Cardiac septum (tissue), 1 donor: ENCODE measurements around the gene RABGAP1L. TPM values are rescaled to one million over a fixed set of nuclear protein-coding genes. Genes with fewer than 3 reads are reported as not detected.
"Not testable (repeated sequence)": the region's sequence is repeated elsewhere in the genome, so short reads cannot be mapped to it uniquely, and the experiment has no call there.

ENCODE experiments used
- DNase-seq: peaks from one replicate; pipeline ENCODE4 v3.0.0-alpha.2; 2020; ENCODE audit warnings: low spot score
- intact Hi-C: fragments of 100-400 bp; cut with DNase I; formaldehyde crosslinking; loops from one replicate; pipeline ENCODE4 v1.14.0; 2022
- total RNA-seq: library from RNA; stranded (reverse); fragmentation: NEBNext Ultra II Directional; extraction: Animal tissue kit (Norgen Biotek cat#: 25700); gene quantifications from one replicate; pipeline ENCODE4 v1.2.1, GENCODE V29; 2021
- donor health status: DM: no; HTN: no; CAD: no.

Gene RABGAP1L
- total RNA-seq, 1 donor from 2014 or later, result 109 TPM

- intact Hi-C loops, result no loop called here
- DNase-seq, result no peak
These were observed 63.0 kb downstream of the RABGAP1L start for GRCh38 chr1:174222166-174222949.

GRCh38 chr1:174224641-174225040, 65.3 kb downstream of the RABGAP1L start:
- DNase-seq, result no peak
- intact Hi-C loops, result no loop called here

DNA sequence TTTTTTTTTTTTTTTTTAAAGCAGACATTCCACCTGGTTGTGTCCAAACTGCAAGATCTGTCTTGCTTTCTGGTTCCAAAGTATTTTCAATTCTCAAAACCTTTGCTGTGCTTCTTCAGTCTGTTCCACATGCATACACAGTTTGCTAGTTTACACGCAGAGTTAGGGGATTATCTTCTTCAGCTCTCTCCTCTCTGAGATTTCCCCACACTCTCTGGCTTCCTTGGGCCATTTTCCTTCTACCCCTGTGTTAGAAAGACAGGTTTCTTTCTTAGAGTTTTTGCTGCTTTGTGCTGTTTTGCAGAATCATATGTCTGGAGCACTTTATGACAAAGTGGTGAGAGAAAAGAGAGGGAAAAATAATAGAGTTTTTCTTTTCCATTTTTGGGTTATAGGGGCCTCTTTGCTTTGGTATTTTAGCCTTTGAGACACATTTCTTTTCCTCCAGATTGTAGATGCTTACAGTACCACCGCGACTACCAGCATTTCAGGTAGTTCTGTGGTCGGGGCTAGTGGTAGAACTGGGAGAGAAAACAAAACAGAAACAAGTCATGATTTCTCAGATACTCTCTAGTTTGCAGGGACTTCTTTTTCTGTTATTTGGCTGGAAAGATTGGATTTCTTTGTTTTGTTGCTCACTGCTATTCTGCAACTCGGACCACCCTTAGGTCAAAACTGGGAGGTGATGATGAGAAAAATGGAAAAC, 66.3 kb downstream of the RABGAP1L start:
- no peak for DNase-seq
- intact Hi-C loops, result no loop called here

DNA sequence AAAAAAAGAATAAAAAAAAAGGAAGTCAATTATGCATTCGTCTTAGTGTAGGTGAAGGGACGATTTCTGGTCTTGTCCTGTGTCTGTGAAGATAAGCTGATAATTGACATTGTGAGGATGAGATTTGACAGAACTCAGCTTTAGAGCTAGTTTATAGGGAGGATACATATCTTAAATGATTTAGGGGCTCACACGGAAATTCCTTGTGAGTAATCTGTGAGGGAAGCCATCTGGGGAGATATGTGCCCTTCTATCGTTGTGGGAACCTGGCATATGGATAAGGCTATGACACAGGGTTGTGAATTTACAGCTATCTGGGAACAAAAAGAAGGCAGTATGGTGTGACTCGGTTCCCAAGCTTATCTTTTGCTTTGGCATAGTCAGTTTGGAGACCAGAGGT, 71.1 kb downstream of the RABGAP1L start:
- intact Hi-C loops, result no loop called here
- no peak for DNase-seq

DNA sequence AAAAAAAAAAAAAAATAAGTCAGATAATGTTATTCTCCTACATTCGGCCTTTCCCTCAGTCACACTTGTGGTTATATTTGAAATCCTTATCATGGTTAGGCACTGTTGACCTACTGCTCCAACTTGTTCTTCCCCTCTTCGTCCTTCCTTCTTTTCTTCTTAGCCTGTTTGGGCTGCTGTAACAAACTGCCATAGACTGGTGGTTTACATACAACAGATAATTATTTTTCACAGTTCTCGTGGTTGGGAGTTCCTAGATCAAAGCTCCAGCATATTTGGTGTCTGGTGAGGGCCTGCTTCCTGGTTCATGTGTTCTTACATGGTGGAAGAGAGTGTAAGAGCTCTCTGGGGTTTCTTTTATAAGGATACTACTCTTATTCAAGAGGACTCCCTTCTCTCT, 73.4 kb downstream of the RABGAP1L start:
- intact Hi-C loops, result no loop called here
- no peak for DNase-seq

- DNase-seq, intact Hi-C loops: not testable (repeated sequence)
These were observed 79.7 kb downstream of the RABGAP1L start for GRCh38 chr1:174238845-174239501.

DNA sequence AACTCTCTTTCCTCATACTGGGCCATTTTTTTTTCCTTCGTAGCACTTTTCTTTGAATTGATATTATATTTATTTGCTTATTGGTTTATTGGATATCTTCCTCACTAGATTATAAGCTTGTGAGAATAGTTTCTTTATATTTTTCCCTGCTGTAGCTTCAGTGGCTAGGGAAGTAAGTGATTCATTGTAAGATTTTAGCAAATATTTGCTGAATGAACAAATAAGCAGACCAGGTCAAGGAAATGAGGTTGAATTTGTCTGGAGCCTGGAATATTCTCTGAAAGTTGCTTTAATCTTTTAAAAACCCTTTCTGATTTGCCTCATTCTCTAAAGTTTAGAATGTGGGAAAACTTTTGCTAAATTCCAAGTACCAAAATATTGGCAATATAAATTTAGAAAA, 80.2 kb downstream of the RABGAP1L start:
- DNase-seq, result no peak
- intact Hi-C loops, result no loop called here

GRCh38 chr1:174242856-174243255, 83.5 kb downstream of the RABGAP1L start:
- intact Hi-C loops, result no loop called here
- DNase-seq, result no peak

GRCh38 chr1:174243451-174244000, 84.2 kb downstream of the RABGAP1L start:
- intact Hi-C loops, result no loop called here
- no peak for DNase-seq

- intact Hi-C loops, result no loop called here
- no peak for DNase-seq
These were observed 84.7 kb downstream of the RABGAP1L start for GRCh38 chr1:174244017-174244416.

- intact Hi-C loops, result no loop called here
- no peak for DNase-seq
These were observed 88.2 kb downstream of the RABGAP1L start for GRCh38 chr1:174247472-174247871.

DNA sequence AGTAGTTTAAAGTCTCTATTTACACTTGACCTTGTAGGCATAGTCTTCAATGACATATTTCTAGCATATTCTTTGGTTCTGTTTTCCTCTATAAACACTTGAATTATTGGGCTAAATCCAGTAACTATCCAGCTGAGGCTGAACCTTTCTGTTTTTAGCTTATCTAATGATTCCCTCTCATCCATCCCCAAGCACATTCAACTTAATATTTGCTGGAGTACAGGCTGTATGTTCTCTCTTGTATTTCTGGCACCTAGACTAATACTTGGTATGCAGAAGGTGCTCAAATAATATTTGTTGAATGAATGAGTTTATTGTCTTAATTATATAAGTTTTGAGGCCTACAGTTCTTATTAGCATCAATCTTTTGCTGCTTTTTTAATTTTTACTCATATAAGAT, 88.7 kb downstream of the RABGAP1L start:
- intact Hi-C loops, result no loop called here
- DNase-seq, result no peak

DNA sequence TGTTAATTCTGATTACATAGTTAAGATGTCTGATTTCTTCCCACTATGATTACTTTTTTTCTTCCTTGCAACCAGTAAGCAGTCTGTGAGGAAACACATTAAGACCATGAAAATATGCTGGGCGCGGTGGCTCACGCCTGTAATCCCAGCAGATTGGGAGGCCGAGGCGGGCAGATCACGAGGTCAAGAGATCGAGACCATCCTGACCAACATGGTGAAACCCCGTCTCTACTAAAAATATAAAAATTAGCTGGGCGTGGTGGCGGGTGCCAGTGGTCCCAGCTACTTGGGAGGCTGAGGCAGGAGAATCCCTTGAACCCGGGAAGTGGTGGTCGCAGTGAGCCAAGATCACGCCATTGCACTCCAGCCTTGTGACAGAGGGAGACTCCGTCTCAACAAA, 97.1 kb downstream of the RABGAP1L start:
- intact Hi-C loops, DNase-seq: not testable (repeated sequence)

GRCh38 chr1:174258148-174258550, 98.8 kb downstream of the RABGAP1L start:
- intact Hi-C loops, result no loop called here
- DNase-seq, result no peak

DNA sequence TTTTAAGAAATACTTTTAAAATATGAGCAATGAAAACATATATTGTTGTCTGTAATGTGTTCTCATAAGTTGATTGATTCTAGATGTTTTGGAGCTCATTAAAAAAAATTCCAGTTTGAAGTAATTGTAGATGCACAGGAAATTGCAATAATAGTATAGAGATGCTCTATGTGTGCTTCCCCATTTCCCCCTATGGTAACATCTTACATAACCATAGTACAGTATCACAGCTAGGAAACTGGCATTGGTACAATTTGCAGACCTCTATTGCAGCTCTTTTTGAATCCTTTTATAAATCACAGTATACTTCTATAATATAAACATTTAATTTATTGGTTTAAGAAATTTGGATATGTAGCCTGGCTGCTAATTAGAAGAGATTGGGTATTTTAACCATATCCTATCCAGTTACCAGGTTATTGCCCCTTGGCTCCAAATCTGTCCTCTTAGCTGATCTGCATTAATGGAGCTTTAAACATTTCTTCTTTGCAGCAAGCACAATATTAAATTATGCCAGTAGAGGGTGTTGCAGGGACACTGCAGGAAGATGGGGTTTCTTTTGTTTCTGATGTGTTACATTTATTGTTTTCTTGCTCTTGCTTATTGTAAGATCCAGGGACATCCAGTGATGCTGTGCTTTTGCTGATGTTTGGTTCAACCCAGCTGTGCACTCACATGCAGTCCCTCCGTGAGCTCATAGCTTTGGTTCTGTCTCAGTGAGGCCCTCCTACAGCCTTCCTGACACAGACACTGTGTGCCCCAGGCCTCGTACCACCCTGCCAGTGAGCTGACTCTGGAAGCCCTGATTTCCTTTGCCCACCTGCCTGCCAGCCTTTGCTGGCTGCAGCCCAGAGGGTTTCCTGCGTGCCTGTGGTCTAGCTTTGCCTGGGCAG, 103.3 kb downstream of the RABGAP1L start:
- intact Hi-C loops, result loop anchor here (2.0 to 10.0 kb wide), 3 partner anchors 465 to 732 kb away; partner anchors contain the start of gene CACYBP
- DNase-seq, result no peak

DNA sequence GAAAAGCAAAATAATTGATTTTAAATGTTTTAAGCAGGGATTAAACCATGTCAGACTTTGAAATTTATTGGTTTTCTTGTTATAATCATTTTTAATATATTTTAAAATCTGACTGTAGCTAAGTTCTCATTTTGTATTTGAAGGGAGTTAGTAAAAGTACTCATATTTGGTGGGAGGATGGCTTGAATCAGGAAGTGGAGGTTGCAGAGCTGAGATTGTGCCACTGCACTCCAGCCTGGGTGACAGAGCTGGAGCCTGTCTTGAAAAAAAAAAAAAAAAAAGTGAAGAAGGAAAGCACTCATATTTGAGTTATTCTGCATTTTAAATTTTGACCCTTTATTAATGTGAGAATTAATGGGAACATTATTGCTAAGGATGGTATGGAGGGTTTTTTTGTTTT, 106.0 kb downstream of the RABGAP1L start:
- intact Hi-C loops, result loop anchor here (10.0 kb wide), 1 partner anchor 730 kb away; the partner anchor contains the start of gene CACYBP
- DNase-seq, result no peak

DNA sequence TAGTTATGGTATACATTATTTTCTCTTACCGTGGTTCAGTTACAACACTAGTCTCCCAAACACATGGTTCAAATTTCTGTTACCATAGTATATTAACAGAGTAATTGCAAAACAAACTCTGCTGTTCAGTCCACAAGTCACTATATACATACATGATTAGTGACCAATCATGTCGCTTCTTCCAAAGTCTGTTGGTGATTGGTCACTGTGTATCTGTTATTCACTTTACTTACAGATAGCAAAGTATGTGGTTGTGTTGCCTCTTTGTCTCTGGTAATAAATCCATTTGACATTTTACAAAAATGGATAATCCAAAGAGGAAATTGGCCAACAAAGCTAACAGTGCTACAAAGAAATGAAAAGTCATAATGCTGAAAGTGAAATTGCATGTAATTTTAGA, 107.2 kb downstream of the RABGAP1L start:
- DNase-seq, result no peak
- intact Hi-C loops, result loop anchor here (10.0 kb wide), 1 partner anchor 728 kb away; the partner anchor contains the start of gene CACYBP

DNA sequence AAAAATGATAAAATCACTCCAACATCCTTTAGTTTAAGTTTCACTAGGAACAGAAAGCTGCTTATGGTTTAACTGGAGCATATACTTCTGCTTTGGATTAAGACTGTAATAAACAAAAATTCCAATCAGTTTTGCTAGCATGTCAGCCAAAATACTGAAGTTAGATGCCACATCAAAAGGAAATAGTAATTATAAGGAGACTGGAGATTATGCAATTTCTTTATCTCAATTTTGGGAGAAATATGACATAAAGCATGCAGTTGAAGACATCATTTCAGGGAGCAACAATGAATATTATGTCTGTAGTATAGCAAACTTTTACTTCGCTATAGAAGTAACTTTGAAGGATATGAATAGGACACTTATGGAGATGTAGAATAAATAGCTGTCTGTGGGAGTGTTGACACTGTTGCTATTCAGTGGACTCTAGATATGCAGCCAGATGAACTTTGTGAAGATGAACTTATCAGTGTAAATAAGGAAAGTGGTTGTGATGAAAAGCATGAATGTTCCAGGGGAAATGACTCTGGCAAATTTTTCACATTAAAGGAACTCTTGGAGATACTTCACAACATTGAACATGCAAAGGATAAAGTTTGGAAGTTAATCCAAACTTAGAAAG, 107.8 kb downstream of the RABGAP1L start:
- intact Hi-C loops, result loop anchor here (10.0 kb wide), 1 partner anchor 728 kb away; the partner anchor contains the start of gene CACYBP

More for the DNA sequence above, 107.8 kb downstream of the RABGAP1L start:
- DNase-seq, result no peak
